DMS53 treated with DMSO at 0.1 percent for 48 hours (cell line): ENCODE data around the gene NOP14.
"Not testable (repeated sequence)": the region's sequence is repeated elsewhere in the genome, so short reads cannot be mapped to it uniquely, and the experiment has no call there.

Source experiments
- DNase-seq: peaks from one replicate; lab custom pipeline; 2025; ENCODE audit not compliant: unreplicated experiment; lab: John Stamatoyannopoulos, UW

NOP14 gene

DNA sequence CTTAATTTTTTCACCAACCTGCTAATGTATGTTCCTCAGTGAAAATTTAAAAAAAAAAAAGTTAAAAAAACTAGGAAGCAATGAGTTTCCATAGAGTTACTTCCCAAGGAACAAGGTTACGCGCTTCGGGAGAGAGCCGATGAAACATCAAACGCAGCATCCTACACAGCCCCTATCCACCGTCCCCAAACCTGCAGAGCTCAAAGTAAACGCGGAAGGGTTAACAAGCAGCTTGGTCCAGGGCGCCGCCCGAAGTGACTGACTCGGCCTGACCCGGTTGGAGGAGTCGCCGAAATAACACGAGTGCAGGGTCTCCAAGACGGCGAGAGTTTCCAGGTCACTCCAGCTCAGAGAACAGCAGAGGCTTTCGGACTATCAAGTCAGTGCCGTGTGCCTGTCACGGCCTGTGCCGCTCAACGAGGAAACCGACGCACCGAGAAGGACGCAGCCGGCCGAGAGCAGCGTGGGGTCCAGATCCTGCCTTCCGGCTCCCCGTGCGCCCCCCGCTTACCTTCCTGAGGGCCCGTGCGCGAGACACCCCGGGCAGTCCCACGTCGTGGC is 512 bp downstream of the NOP14 start:
- peak; percentile 61 for DNase-seq

DNA sequence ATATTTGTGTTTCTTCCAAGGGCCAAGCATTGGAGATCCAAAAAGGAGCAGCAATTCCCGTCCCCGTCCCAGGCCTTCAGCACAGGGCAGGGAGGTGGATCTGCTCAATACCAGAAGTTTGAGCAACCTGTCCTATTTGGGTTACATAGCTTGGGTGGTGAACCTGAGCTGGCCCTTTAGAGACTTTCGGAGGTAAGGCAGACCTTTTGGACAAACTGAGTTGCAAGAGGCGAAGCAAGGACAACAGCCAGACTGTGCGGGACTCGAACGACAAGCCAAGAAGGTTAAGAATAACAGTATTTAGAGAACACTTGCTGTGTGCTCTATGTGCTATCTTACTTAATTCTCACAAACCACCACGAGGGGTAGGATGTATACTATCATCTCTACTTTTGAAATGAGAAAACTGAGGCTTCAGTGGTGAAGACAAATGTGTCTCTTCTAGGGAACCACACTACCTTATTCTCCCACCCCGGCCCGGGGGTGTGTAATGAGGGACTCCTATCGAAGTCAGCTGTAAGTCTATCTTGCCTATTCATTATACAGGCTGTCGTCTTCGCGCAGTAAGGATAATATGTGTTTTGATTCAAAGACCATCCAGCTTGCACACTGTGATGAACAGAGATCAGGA is 1.3 kb downstream of the NOP14 start:
- DNase-seq: peak; percentile 59

DNA sequence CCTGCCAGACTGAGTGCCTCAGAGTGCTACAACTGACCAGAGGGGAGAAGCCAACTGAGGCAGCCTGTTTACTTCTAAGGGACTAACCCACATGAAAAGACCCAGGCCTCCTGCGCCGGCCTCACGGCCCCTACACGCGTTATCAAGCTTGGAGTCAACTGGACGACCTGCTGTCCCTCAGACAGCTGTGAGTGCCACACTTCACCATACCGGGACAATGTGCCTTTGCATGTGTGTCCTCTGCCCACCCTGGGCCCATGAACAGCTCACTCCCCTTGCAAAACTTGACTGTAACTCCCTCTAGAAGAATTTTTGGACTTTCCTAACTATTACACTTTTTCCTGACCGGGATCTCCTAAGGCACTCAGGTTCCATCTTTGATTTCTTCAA is 1.8 kb downstream of the NOP14 start:
- no peak for DNase-seq

DNA sequence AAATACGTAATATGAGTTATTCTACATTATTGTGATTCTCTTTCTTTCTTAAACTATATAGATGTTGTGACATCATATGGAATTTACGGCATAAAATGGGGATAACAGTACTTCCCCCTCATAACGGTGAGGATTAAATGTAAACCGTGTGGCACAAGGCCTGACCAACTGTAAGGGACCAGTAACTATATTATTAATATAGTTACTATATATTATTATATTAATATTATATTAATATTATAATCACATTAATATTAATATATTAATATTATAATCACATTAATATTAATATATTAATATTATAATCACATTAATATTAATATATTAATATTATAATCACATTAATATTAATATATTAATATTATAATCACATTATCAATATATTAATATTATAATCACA is 2.8 kb downstream of the NOP14 start:
- DNase-seq: not testable (repeated sequence)

DNA sequence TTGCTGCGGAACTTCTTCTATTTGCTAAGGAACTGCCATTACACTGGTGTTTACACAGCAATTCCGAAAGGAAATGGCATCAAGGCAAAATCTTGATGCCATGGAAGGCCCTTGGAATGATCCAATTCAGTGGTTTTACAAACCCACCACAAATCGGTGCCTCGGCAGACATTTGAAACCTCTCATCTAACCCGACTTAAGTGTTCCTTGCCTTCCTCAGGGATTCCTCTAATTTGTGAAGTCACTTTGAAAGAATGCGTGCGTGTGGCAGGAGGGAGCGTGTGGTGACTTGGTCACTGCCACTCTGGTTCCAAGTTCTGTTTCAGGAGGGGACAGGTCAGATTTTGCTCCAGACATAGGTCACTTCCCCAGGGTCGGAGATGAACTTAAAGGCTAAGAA is 4.8 kb downstream of the NOP14 start:
- DNase-seq: no peak

DNA sequence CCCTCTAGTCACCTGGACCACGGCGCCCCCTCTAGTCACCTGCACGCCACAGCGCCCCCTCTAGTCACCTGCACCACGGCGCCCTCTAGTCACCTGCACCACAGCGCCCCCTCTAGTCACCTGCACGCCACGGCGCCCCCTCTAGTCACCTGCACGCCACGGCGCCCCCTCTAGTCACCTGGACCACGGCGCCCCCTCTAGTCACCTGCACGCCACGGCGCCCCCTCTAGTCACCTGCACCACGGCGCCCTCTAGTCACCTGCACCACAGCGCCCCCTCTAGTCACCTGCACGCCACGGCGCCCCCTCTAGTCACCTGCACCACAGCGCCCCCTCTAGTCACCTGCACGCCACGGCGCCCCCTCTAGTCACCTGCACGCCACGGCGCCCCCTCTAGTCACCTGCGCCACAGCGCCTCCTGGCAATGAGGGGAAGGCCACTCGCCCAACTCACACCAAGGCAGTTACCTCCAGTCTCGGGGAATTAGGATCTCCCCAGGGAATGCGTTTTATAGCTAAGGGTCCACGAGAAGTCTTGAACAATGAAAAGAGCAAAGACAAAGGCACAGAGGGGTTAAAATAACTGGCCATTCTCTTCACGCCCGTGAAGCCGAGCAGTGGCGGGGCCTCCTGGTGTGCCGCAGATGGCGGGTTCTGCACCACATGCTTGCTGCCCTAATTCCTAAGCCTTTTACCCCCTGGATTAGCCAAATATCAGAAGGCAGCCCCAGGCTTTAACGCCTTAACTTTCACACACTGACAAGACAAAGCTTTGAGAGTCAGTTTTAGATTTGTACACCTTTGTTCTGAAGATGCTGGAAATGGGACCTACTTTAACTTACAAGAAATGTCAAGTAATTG is 7.8 kb downstream of the NOP14 start:
- not testable (repeated sequence) for DNase-seq

DNA sequence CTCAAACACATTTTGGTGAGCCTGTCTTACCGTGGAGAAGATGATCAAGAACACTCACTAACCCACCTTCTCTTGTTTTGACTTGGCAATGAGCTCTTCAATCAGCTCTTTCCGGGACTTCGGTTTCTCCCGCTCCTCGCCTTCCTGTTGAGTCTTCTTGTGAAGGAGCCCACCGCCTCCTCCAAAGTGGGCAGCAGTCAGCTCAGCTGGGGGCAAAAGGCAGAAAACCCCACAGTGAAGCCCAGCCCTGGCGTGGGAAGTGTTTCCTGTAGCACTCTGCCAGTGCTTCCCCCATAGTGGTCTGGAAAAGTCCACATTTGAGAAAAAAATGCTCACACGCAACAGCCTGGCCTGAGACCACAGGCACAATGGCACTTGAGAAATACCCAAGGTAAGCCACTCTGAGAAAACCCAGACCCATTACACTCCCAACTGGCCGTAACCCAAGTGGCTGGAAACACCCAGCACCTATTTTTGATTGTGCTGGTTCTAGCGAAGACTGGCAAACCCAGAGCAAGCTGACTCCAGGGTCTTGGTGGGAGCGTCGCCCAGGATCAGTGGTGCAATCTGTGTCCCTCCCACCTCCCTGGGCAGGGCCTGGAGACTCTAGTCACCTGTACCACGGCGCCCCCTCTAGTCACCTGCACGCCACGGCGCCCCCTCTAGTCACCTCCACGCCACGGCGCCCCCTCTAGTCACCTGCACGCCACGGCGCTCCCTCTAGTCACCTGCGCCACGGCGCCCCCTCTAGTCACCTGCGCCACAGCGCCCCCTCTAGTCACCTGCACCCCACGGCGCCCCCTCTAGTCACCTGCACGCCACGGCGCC is 8.6 kb downstream of the NOP14 start:
- DNase-seq: peak; percentile 18

DNA sequence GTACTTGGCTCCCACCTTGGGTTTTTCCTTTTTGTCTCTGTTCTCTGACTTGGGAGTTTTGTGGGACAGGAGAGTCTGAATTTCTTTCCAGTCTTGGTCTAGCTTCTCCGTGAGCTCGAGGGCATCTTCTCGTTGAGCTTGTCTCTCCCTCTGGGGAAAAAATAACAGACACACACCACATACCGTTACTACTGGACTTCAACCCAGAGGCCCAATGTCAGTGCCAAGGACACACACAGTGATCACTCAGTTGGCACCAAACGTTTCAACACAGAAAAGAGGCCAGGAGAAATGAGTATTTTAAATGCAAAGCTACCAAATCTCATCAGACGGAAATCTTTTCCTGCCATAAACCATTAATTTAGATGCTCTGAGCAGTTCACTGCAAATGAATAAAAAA is 9.7 kb downstream of the NOP14 start:
- no peak for DNase-seq

DNA sequence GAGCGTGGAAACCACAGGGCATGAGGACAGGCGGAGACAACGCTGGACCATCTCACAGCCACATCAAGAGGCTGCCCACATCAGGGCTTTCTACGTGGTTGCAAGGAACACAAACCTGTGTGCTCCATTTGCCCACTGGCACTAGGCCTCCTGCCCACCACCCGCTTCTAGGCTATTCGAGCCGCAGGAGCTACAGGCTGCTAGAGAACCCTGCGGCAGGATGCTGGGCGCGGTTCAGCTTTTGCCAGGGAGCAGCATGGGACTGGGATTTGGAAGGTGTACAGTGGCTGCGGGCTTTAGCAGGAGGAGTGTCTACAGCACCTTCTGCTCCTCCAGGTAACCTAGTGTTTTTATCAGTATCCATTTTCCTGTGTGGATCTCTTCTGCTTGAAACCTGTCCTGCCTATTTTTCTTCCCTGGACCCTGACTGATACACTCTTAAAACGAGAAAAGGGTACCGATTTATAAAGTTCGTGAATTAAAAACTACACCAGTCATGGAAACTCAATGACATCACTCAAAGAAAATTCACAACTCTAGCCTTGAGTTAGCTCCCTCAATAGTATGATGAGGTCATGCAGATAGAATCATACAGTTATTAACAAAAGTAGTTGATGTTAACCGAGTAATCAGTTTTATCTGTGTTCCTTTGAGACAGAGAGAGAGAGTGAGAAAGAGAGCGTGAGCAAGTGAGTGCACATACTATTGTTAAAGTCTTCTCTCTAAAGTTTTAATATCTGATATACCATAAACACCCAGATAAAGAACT is 12.8 kb downstream of the NOP14 start:
- DNase-seq: no peak

DNA sequence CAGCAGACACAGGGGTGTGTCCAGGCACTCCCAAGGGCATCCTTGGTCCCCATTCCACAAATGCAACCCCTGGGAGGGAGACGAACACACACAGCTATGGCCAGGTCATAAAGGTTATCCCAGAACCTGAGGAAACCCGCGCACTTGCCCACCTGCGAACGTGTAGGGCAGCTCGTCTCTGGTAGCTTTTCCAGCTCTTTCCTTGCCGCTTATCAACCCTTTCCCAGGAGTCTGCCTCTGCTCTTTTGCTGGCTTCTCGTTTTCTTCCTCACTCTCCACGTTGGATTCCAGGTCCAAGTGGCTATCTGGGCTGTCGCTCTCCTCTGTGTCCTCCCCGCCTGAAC is 13.5 kb downstream of the NOP14 start:
- DNase-seq: no peak

DNA sequence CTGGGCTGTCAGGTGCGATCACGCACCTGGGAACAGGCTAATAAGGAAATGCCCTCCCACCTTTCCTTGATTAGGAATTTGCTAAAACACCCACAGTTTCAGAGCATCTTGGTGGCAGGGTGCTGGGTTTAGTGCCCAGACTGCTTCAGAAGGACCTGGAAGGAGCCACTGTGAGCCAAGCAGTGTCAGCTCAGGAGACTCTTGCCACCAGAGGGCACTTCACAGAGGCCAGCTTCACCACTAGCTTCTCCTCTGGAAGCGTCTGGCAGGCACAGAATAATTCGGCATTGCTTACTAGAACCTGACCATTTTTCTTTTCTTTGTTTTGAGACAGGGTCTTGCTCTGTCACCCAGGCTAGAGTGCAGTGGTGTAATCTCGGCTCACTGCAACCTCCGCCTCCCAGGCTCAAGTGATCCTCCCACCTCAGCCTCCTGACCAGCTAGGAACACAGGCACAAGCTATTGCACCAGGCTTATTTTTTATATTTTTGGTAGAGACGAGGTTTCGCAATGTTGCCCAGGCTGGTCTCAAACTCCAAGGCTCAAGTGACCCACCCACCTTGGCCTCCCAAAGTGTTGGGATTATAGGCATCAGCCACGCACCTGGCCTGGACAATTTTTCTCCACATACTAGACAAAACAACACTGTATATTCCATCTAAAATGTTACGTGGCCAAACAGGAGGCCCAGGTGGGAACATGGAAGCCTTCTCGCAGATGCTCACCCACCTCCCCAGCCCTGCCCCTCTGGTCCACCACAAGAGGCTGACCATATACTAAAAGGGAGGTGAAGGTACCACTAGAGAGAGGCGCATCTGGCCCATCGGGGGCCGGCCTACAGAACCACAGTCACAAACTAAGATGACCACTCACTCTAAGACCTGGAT is 14.1 kb downstream of the NOP14 start:
- no peak for DNase-seq

DNA sequence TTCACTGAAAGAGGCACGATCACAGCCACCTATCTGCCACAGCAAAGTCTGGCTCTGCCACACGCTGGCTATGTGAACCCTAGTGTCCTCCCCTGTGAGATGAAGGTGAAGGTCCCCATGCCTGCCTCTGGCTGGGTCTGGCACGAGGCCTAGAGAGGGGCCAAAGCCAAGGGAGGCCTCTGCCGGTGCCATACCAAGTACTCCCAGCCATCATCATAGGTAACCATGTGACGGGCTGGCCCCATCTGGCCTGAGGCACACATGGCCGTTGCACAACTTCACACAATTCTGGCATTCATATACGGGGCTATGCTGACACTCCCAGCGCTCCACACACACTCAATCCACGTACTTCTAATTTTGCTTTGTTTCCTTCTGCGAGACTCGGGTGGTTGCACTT is 15.3 kb downstream of the NOP14 start:
- no peak for DNase-seq

DNA sequence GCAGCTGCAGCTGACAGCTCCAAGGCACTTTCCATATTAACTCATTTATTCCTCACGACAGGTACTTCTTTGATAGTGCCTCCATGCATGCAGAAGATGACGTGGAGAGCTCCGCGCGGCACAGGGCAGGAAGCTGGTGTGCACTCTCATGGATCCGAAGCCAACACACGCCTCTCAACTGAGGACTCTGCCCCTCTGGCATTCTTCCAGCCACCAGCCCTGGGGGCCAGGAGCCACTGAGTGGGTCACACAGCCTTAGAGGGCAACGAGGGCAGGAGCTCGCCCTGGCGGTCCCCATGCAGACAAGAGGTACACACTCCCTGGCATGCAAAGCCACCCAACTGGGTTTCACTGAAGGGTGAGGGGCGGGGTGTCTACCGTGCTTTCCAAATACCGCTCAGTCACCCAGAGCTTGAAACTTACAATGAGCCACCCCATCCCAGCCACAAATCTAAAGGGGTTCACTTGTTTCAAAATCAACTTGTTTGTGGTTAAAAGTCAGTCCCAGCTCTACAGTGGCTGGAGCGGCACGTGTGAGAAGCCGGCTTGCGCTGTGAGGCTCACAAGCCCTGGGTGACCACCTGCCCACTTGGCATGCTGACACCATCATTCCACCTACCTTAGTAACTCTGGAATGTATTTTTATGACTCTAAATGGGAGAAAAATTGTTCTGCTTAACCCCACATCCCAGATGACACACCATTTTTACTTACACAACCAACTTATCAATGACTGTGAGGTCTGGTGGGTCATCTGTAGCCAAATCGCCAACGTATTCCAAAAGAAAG is 16.2 kb downstream of the NOP14 start:
- no peak for DNase-seq

DNA sequence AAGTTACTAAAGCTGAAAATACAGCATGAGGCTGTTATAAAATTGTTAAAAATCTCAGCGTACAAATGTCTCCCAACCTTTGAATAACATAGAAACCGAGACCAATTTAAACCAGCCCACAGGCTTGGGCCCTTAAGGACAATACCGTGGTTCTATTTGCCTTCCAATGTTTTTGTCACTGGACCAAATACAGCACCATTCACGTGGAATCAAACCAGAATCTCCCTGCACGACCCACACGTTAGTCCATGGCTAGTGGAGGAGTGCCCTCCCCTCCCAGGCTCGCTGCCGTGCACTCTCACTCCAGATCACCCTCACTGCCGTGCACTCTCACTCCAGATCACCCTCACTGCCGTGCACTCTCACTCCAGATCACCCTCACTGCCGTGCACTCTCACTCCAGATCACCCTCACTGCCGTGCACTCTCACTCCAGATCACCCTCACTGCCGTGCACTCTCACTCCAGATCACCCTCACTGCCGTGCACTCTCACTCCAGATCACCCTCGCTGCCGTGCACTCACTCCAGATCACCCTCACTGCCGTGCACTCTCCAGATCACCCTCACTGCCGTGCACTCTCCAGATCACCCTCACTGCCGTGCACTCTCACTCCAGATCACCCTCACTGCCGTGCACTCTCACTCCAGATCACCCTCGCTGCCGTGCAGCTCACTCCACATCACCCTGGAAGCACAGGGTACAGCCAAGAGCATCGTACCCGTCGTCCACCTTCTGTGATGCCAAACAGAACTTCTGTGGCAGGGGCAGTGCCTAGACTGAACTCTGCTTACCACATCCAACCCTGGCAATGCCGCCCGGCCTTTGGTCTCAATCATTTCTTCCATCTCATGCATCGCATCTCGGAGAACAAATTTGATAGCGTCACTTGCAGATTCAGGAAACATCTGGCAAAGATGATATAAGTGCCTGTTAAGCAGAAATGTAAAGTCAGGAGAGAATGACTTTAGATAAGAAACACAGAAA is 17.3 kb downstream of the NOP14 start:
- DNase-seq: not testable (repeated sequence)

DNA sequence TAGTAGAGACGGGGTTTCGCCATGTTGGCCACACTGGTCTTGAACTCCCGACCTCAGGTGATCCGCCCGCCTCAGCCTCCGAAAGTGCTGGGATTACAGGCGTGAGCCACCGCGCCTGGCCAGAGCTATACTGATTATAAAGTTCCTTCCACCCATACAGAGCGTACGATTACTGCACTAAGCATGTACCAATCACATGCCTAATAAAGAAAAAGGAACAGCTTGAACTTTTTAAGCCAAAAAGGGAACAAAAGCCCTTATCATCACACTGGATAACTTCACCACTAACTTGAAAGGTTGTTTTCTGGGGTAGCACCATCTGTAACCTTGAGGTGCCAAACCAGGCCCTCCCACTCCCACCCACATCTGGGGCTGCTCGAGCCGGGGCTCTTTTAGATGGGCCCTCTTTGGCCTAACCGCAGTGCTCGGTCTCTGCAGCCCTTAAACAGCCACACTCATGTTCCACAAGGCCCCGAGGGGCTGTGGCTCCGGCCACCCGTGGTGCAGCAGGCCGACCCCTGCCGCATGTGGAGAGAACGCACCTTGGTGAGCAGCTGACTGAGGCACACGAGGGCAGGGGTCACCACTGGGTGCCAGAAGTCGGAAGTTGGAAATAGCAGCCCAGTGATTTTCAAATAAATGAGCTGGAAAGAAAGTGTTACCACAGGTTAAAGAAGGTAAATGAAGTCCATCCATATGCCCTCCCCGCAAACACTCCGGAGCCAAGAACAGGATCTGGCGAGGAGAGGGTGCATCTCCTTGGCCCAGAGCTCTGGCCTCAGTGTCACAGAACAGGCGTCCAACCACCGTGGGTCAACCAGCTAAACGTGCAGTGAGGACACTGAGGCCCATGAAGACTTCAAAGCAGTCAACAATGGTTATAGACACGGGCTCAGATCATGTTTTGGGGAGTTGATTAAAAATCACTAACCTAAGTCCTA is 18.4 kb downstream of the NOP14 start:
- no peak for DNase-seq

DNA sequence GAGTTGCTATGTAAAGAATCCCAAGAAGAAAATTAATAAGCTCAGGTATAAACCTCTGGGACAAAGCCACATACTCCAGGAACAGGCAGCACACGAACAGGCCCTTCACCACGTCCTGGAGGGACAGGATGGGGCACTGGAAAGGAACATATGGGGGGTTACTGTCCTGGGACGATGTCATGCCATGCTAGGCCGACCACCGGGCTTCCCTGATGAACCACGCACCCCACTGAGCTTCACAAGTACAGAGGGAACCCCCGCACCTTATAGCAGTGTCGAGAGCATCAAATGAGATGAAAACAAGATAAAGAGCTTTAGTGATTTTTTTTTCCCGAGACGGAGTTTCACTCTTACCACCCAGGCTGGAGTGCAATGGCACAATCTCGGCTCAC is 19.1 kb downstream of the NOP14 start:
- no peak for DNase-seq
